Measurements from ENCODE around the gene CELF1. TPM values are rescaled to one million over a fixed set of nuclear protein-coding genes. Genes with fewer than 3 reads are reported as not detected.
"Not testable (repeated sequence)": the region's sequence is repeated elsewhere in the genome, so short reads cannot be mapped to it uniquely, and the experiment has no call there.

Gene CELF1
- total and polyA plus RNA-seq, 7 experiments from 2014 or later: 41.1 to 148 (median 117) TPM

DNA sequence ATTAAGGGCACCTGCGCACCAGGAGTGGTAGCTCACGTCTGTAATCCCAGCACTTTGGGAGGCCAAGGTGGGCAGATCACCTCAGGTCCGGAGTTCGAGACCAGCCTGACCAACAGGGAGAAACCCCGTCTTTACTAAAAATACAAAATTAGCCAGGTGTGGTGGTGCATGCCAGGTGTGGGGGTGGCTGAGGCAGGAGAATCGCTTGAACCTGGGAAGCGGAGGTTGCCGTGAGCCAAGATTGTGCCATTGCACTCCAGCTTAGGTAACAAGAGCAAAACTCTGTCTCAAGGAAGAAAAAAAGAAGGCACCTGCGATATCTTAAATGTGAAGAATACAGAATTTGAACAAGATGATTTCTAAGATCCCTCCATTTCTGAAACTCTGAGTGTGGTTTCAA is 26.9 kb downstream of the CELF1 start:
- Mint-ChIP-seq H3K4me1 (peaks cover 36 to 80% (median 61%) of the 10 kb centered on the region in 7 donors), H3K4me3 (peak overlapping the region in 4 of 10 donors; percentile 51 to 77 (median 70))
- not testable (repeated sequence) for H3K27me3 Mint-ChIP-seq

DNA sequence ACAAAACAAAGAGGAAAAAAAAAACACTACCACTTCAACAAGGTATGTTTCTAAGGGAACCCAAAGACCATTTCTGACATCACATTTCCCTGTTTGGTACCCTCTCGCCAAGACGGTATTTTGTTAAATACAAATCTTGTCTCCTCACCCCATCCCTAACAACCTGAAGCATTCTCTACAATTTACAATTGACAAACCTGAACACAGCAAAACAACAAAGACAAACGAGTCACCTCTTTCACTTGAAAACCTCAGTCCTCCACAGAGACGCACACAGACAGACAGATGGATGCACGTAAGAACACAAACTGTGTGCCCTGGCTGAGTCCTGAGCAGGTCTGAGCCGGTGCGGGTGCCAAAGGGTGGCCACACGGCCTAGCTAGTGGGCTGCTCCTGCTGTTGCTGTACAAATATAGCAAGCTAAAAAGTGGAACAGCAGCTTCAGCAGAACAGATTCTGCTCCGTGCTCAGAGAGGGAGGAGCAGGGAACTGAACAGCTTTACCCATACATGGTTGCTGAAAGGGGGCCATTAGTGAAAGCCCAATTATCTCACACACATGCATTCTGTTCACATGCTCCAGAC is 28.5 kb downstream of the CELF1 start:
- ChIA-PET POLR2A (no interaction called here), CTCF (interaction anchor here (0.5 to 0.6 kb wide), 2 partner anchors 19 to 459 kb away, joined by 3 to 5 read pairs; no protein-coding TSS in a partner anchor)
- Histone ChIP-seq H3K27me3 (ENCODE audit: control insufficient read depth in 2 of 2, insufficient read depth in 2 of 2, low read length in 2 of 2) (no peaks in the 10 kb centered on the region), H3K9me3 (ENCODE audit: control insufficient read depth in 2 of 3, low read length in 3 of 3) (no peaks in the 10 kb centered on the region), H3K27ac (ENCODE audit: low read depth, low read length) (peak overlapping the region; percentile 78), H3K4me3 (ENCODE audit: low read length) (peak overlapping the region; percentile 12), H3K4me1 (ENCODE audit: control insufficient read depth in 2 of 2, insufficient read depth in 2 of 2, low read length in 2 of 2) (peaks cover 32% of the 10 kb centered on the region in 2 donors), H3K36me3 (ENCODE audit: control insufficient read depth in 2 of 3, insufficient read depth in 3 of 3, low read length in 3 of 3) (no peaks in the 10 kb centered on the region)
- Mint-ChIP-seq H3K9me3 (no peaks in the 10 kb centered on the region), H3K27ac (peak overlapping the region; percentile 84 to 96 (median 90)), H3K4me3 (peak overlapping the region; percentile 30 to 80 (median 73)), H3K4me1 (peaks cover 40 to 82% (median 64%) of the 10 kb centered on the region in 7 donors), H3K36me3 (peaks cover 0 to 2% (median 0%) of the 10 kb centered on the region in 5 donors), H3K27me3 (no peaks in the 10 kb centered on the region)
- intact Hi-C loops (cut with micrococcal nuclease): loop anchor here (1.0 to 5.0 kb wide), 3 partner anchors 16 to 37 kb away; partner anchors contain the start of gene CELF1 (in 2 of the 2)
- DNase-seq (peak in 6 of 9 donors; percentile 19 to 55 (median 37)), ATAC-seq (peak; percentile 59)

More for the DNA sequence above, 26.9 kb downstream of the CELF1 start:
- POLR2A ChIA-PET; H3K36me3 ChIP-seq (ENCODE audit: control insufficient read depth in 2 of 3, insufficient read depth in 3 of 3, low read length in 3 of 3); H3K9me3 Mint-ChIP-seq; CTCF ChIA-PET; H3K36me3 Mint-ChIP-seq; DNase-seq; H3K9me3 ChIP-seq (ENCODE audit: control insufficient read depth in 2 of 3, low read length in 3 of 3); H3K4me3 ChIP-seq (ENCODE audit: low read length); intact Hi-C loops (cut with micrococcal nuclease); H3K27me3 ChIP-seq (ENCODE audit: control insufficient read depth in 2 of 2, insufficient read depth in 2 of 2, low read length in 2 of 2); ATAC-seq: not testable (repeated sequence)
- Histone ChIP-seq H3K4me1 (ENCODE audit: control insufficient read depth in 2 of 2, insufficient read depth in 2 of 2, low read length in 2 of 2) (peaks cover 32 to 34% of the 10 kb centered on the region in 2 donors), H3K27ac (ENCODE audit: low read depth, low read length) (peak overlapping the region; percentile 78)
- H3K27ac Mint-ChIP-seq: peak overlapping the region; percentile 53 to 96 (median 90)

DNA sequence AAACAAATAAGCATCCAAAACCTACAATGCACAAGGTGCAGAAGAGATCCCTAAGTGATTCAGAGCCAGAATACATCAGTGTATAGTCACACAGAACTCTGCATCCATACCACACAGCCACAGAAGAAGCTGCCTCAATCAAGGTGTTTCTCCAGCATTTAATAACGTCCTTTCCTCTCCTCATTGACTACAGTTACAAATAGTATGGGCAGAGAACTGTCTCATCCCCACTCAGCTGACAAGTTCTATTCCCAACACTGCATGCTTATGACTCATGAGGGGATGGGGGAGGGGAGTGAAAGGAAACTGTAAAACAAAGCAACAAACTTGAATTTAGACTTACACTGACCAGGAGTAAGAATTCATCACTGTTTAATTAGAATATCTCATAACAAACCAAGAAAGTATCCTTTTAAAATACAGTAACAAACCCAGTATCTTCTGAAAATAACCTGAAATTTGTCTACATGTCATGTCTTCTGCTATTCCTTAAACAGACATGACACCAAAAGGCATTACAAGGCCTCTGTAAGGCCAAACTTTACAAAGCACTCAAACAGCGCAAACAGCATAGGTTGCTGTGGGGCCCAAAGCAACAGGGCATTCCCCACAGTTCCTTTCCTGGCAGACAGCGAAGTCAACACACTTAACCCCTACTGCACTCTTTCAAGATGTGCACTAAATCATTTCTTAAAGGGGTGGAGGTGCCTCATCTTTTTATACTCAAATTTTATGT is 29.3 kb downstream of the CELF1 start:
- peak overlapping the region; percentile 30 to 80 (median 73) for H3K4me3 Mint-ChIP-seq
- intact Hi-C loops (cut with micrococcal nuclease): loop anchor here (1.0 to 5.0 kb wide), 3 partner anchors 15 to 36 kb away; partner anchors contain the start of gene CELF1 (in 2 of the 2)
- H3K27ac Mint-ChIP-seq: peak overlapping the region; percentile 84 to 96 (median 90)
- Histone ChIP-seq H3K4me3 (ENCODE audit: low read length) (peak overlapping the region; percentile 24), H3K9me3 (ENCODE audit: control insufficient read depth in 2 of 3, low read length in 3 of 3) (no peaks in the 10 kb centered on the region), H3K27me3 (ENCODE audit: control insufficient read depth in 2 of 2, insufficient read depth in 2 of 2, low read length in 2 of 2) (no peaks in the 10 kb centered on the region), H3K4me1 (ENCODE audit: control insufficient read depth in 2 of 2, insufficient read depth in 2 of 2, low read length in 2 of 2) (peaks cover 36 to 37% of the 10 kb centered on the region in 2 donors), H3K36me3 (ENCODE audit: control insufficient read depth in 2 of 3, insufficient read depth in 3 of 3, low read length in 3 of 3) (no peaks in the 10 kb centered on the region), H3K27ac (ENCODE audit: low read depth, low read length) (peak overlapping the region; percentile 78)
- H3K4me1 Mint-ChIP-seq: peaks cover 45 to 87% (median 69%) of the 10 kb centered on the region in 7 donors
- no peaks in the 10 kb centered on the region for H3K27me3 Mint-ChIP-seq
- H3K36me3 Mint-ChIP-seq: peaks cover 0 to 2% (median 0%) of the 10 kb centered on the region in 5 donors
- no peaks in the 10 kb centered on the region for H3K9me3 Mint-ChIP-seq
- DNase-seq (peak in 7 of 9 donors; percentile 39 to 78 (median 62)), ATAC-seq (peak; percentile 92)
- CTCF ChIA-PET: interaction anchor here (0.7 kb wide), 1 partner anchor 10 kb away, joined by 3 read pairs; no protein-coding TSS in a partner anchor
- POLR2A ChIA-PET: interaction anchor here (0.6 kb wide), 1 partner anchor 1562 kb away, joined by 3 read pairs; no protein-coding TSS in a partner anchor

DNA sequence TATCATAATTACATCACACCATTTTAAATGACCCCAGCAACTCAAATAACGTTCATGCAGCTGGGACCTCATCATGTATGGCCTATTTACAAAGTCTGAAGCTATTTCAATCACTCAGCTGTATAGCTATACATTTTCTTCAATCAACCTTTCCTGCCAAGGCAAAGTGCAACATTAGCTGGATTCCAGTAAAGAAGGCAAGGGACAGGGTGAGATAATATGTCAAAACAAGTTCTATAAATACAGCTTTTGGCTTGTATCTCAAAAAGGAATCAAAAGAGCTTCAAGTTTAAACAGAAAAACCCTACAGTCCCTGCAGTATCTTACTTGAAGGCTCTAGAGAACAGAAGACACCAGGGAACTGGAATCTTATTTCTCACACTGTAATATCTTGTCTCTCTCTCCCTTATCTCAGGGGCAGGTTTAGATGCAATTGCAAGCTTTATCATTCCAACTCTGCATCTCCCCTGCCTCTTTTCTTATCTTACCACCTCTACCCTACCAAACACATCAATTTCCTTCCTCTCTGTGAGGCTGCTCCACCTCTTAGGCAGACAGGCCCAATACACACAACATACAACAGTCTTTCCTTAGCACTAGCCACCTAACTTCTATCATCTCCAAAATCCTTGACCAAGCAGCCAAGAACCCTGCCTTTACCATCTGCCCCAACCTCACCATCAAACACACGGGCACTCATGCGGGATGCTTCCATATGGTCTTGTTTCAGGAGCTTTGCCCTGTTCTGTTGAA is 34.5 kb downstream of the CELF1 start:
- H3K27ac ChIP-seq (ENCODE audit: low read depth, low read length): peak overlapping the region; percentile 63

DNA sequence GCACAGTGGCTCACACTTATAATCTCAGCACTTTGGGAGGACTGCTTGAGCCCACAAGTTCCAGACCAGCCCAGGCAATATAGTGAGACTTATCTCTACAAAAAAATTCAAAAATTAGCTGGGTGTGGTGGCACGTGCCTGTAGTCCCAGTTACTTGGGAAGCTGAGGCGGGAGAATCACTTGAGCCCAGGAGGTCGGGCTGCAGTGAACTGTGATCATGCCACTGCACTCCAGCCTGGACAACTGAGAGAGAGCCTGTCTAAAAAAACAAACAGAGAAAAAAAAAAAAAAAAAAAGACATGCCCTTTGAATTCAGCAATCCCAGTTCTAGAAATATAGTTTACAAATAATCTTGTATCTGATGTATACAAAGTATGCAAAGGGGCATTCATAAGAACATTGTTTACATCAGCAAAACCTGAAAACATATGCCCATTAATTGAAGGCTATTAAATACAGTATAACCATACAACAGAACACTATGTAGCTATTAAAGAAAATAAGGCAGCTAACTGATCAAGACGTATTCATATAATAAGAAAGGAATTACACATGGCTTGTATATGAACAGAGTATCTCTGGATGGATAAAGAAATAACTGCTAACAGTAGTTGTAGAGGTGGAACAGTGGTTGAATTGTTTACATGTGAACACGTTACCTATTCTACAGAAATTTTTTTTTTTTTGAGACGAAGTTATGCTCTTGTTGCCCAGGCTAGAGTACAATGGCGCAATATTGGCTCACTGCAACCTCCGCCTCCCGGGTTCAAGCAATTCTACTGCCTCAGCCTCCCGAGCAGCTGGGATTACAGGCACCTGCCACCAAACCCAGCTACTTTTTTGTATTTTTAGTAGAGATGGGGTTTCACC is 35.7 kb downstream of the CELF1 start:
- DNase-seq: no peak
- Histone ChIP-seq H3K27me3 (ENCODE audit: control insufficient read depth in 2 of 2, insufficient read depth in 2 of 2, low read length in 2 of 2) (no peaks in the 10 kb centered on the region), H3K4me3 (ENCODE audit: low read length) (no peak overlapping the region), H3K9me3 (ENCODE audit: control insufficient read depth in 2 of 3, low read length in 3 of 3) (no peaks in the 10 kb centered on the region), H3K27ac (ENCODE audit: low read depth, low read length) (peak overlapping the region; percentile 2), H3K36me3 (ENCODE audit: control insufficient read depth in 2 of 3, insufficient read depth in 3 of 3, low read length in 3 of 3) (no peaks in the 10 kb centered on the region), H3K4me1 (ENCODE audit: control insufficient read depth in 2 of 2, insufficient read depth in 2 of 2, low read length in 2 of 2) (peaks cover 27 to 30% of the 10 kb centered on the region in 2 donors)
- H3K27ac Mint-ChIP-seq: peak overlapping the region in 6 of 9 donors; percentile 52 to 82 (median 74)
- CTCF ChIA-PET: interaction anchor here (0.6 to 1.4 kb wide), 3 partner anchors 14 to 36 kb away, joined by 3 to 4 read pairs (median 3); partner anchors contain the start of gene CELF1
- peaks cover 0 to 8% (median 0%) of the 10 kb centered on the region in 5 donors for H3K36me3 Mint-ChIP-seq
- intact Hi-C loops (cut with micrococcal nuclease): no loop called here
- H3K4me1 Mint-ChIP-seq: peaks cover 45 to 92% (median 75%) of the 10 kb centered on the region in 7 donors
- POLR2A ChIA-PET: interaction anchor here (1.6 kb wide), 1 partner anchor 35 kb away, joined by 4 read pairs; the partner anchor contains the start of gene CELF1
- no peaks in the 10 kb centered on the region for H3K9me3 Mint-ChIP-seq
- no peak for ATAC-seq
- peak overlapping the region in 3 of 10 donors; percentile 34 to 64 (median 37) for H3K4me3 Mint-ChIP-seq
- no peaks in the 10 kb centered on the region for H3K27me3 Mint-ChIP-seq

More for the DNA sequence above, 34.5 kb downstream of the CELF1 start:
- ChIA-PET POLR2A (no interaction called here), CTCF (interaction anchor here (0.6 to 1.4 kb wide), 5 partner anchors 8 to 35 kb away, joined by 3 to 5 read pairs (median 3); partner anchors contain the start of gene CELF1)
- intact Hi-C loops (cut with micrococcal nuclease): no loop called here
- no peak overlapping the region for H3K4me3 ChIP-seq (ENCODE audit: low read length)
- H3K9me3 ChIP-seq (ENCODE audit: control insufficient read depth in 2 of 3, low read length in 3 of 3): no peaks in the 10 kb centered on the region
- H3K27ac Mint-ChIP-seq: peak overlapping the region; percentile 52 to 84 (median 78)
- H3K27me3 Mint-ChIP-seq: no peaks in the 10 kb centered on the region
- H3K4me1 Mint-ChIP-seq: peaks cover 50 to 88% (median 76%) of the 10 kb centered on the region in 7 donors
- no peaks in the 10 kb centered on the region for H3K27me3 ChIP-seq (ENCODE audit: control insufficient read depth in 2 of 2, insufficient read depth in 2 of 2, low read length in 2 of 2)
- DNase-seq (peak in 2 of 9 donors; percentile 14 to 15), ATAC-seq (peak; percentile 33)
- H3K36me3 Mint-ChIP-seq: peaks cover 0 to 8% (median 0%) of the 10 kb centered on the region in 5 donors
- H3K36me3 ChIP-seq (ENCODE audit: control insufficient read depth in 2 of 3, insufficient read depth in 3 of 3, low read length in 3 of 3): no peaks in the 10 kb centered on the region
- peaks cover 35 to 36% of the 10 kb centered on the region in 2 donors for H3K4me1 ChIP-seq (ENCODE audit: control insufficient read depth in 2 of 2, insufficient read depth in 2 of 2, low read length in 2 of 2)
- H3K4me3 Mint-ChIP-seq: peak overlapping the region in 9 of 10 donors; percentile 14 to 64 (median 43)
- no peaks in the 10 kb centered on the region for H3K9me3 Mint-ChIP-seq
